Natural killer cell (primary cell): ENCODE measurements around the gene TCN1. TPM values are rescaled to one million over a fixed set of nuclear protein-coding genes. Genes with fewer than 3 reads are reported as not detected.

ENCODE experiments used
- ATAC-seq, 3 donors: fragments of 150-1000 bp in 2 of 3; fragments of 200-7000 bp in 1 of 3; cut with Tn5 transposase; 1 replicate in 1 of 3; 2 replicates in 2 of 3; pipeline ENCODE4 v1.10.0; 2021; ENCODE audit warnings: mild to moderate bottlenecking in 2 of 3, moderate library complexity in 2 of 3
- DNase-seq, 2 donors: peaks; one replicate each; pipeline versions ENCODE4 v3.0.0 to v3.0.0-alpha.2; 2013 to 2021; ENCODE audit warnings: mixed read lengths in 1 of 2
- H3K27ac ChIP-seq: one replicate; pipeline ENCODE4 v1.5.1; 2013; ENCODE audit warnings: mild to moderate bottlenecking, low read length
- H3K27me3 ChIP-seq: one replicate; pipeline ENCODE4 v1.6.1; 2013; ENCODE audit warnings: low read length; ENCODE audit not compliant: control insufficient read depth, insufficient read depth
- H3K36me3 ChIP-seq: one replicate; pipeline ENCODE4 v1.6.1; 2013; ENCODE audit warnings: low read length; ENCODE audit not compliant: control insufficient read depth, insufficient read depth
- H3K4me1 ChIP-seq: one replicate; pipeline ENCODE4 v1.6.1; 2013; ENCODE audit warnings: low read length; ENCODE audit not compliant: control insufficient read depth, insufficient read depth
- H3K4me3 ChIP-seq: one replicate; pipeline ENCODE4 v1.5.1; 2013; ENCODE audit warnings: low read length
- H3K9me3 ChIP-seq: one replicate; pipeline ENCODE4 v1.6.1; 2013; ENCODE audit warnings: low read length; ENCODE audit not compliant: control insufficient read depth, insufficient read depth
- H3K27ac Mint-ChIP-seq, 2 donors: one replicate each; pipeline ENCODE4 v1.8.0; 2022; ENCODE audit warnings: mild to moderate bottlenecking in 2 of 2, mixed read lengths in 2 of 2, moderate library complexity in 1 of 2
- H3K27me3 Mint-ChIP-seq, 2 donors: one replicate each; pipeline ENCODE4 v1.8.0; 2022; ENCODE audit warnings: low read depth in 2 of 2, mixed read lengths in 2 of 2
- H3K36me3 Mint-ChIP-seq: one replicate; pipeline ENCODE4 v1.8.0; 2022; ENCODE audit warnings: mixed read lengths
- H3K4me1 Mint-ChIP-seq, 2 donors: one replicate each; pipeline ENCODE4 v1.8.0; 2022; ENCODE audit warnings: mixed read lengths in 2 of 2
- H3K4me3 Mint-ChIP-seq: one replicate; pipeline ENCODE4 v1.8.0; 2022; ENCODE audit warnings: mild to moderate bottlenecking, moderate library complexity, mixed read lengths
- H3K9me3 Mint-ChIP-seq, 2 donors: one replicate each; pipeline ENCODE4 v1.8.0; 2022; ENCODE audit warnings: mixed read lengths in 2 of 2
- CTCF ChIP-seq: fragments of 200-600 bp; IDR thresholded peaks from one replicate; pipeline ENCODE4 v1.8.0; 2022; ENCODE audit warnings: antibody characterized with exemption
- WGBS: methylation state at CpG from one replicate; pipeline ENCODE4 v1.1.7; 2013; ENCODE audit warnings: missing lambda C conversion rate; ENCODE audit not compliant: insufficient coverage; 5-methylcytosine and 5-hydroxymethylcytosine counted together
- intact Hi-C: fragments of 100-400 bp; cut with micrococcal nuclease; formaldehyde crosslinking; loops from one replicate; pipeline ENCODE4 v1.14.2; 2022
- total RNA-seq, 4 donors: library from RNA; stranded (reverse); fragments of 120-200 nt in 1 of 4; gene quantifications; one replicate each; pipeline versions ENCODE4 v1.2.3 to v1.2.4, GENCODE V29; 2013 to 2022

TCN1 gene
- total RNA-seq, 3 donors from 2014 or later (not counting 1 experiment from before 2014, with no cell fraction given), result 0.50 to 30.8 TPM; not detected in 1

GRCh38 chr11:59814021-59814420 is 52.3 kb downstream of the TCN1 start:
- ATAC-seq (no peak), DNase-seq (no peak)
- Histone ChIP-seq H3K27ac (no peak overlapping the region), H3K4me3 (peak overlapping the region; percentile 13), H3K4me1 (peaks cover 18% of the 10 kb centered on the region), H3K9me3 (no peaks in the 10 kb centered on the region), H3K27me3 (no peaks in the 10 kb centered on the region), H3K36me3 (no peaks in the 10 kb centered on the region)
- intact Hi-C loops, result no loop called here
- H3K4me1 Mint-ChIP-seq, result peaks cover 12 to 19% of the 10 kb centered on the region in 2 donors
- TF ChIP-seq CTCF, result no peak
- no CpG with 5 or more reads among the region's 1 CpG for WGBS
- H3K27ac Mint-ChIP-seq, result peak overlapping the region in 1 of 2 donors; percentile 3
- no peaks in the 10 kb centered on the region for H3K9me3 Mint-ChIP-seq
- H3K4me3 Mint-ChIP-seq, result peak overlapping the region; percentile 17
- no peaks in the 10 kb centered on the region for H3K36me3 Mint-ChIP-seq
- peaks cover 0 to 7% of the 10 kb centered on the region in 2 donors for H3K27me3 Mint-ChIP-seq

- no peak for TF ChIP-seq CTCF
- Histone ChIP-seq H3K36me3 (peaks cover 2% of the 10 kb centered on the region), H3K4me1 (peaks cover 13% of the 10 kb centered on the region), H3K9me3 (no peaks in the 10 kb centered on the region), H3K27ac (no peak overlapping the region), H3K4me3 (no peak overlapping the region), H3K27me3 (no peaks in the 10 kb centered on the region)
- Mint-ChIP-seq H3K27ac (no peak overlapping the region), H3K4me1 (peaks cover 12 to 19% of the 10 kb centered on the region in 2 donors), H3K36me3 (no peaks in the 10 kb centered on the region), H3K9me3 (no peaks in the 10 kb centered on the region), H3K4me3 (no peak overlapping the region), H3K27me3 (peaks cover 0 to 7% of the 10 kb centered on the region in 2 donors)
- DNase-seq, result no peak
- no peak for ATAC-seq
- intact Hi-C loops, result no loop called here
- 94% methylated on average over 1 of the region's 1 CpG for WGBS
These were observed 52.9 kb downstream of the TCN1 start for GRCh38 chr11:59813364-59813763.

GRCh38 chr11:59812220-59812619 is 54.1 kb downstream of the TCN1 start:
- Histone ChIP-seq H3K4me1 (peaks cover 13% of the 10 kb centered on the region), H3K36me3 (peaks cover 8% of the 10 kb centered on the region), H3K4me3 (no peak overlapping the region), H3K27ac (no peak overlapping the region), H3K9me3 (no peaks in the 10 kb centered on the region), H3K27me3 (no peaks in the 10 kb centered on the region)
- no peaks in the 10 kb centered on the region for H3K9me3 Mint-ChIP-seq
- H3K4me3 Mint-ChIP-seq, result no peak overlapping the region
- intact Hi-C loops, result no loop called here
- peaks cover 0 to 7% of the 10 kb centered on the region in 2 donors for H3K27me3 Mint-ChIP-seq
- TF ChIP-seq CTCF, result no peak
- peaks cover 12 to 19% of the 10 kb centered on the region in 2 donors for H3K4me1 Mint-ChIP-seq
- DNase-seq, result no peak
- 87% methylated on average over 2 of the region's 2 CpGs for WGBS
- no peak for ATAC-seq
- H3K27ac Mint-ChIP-seq, result no peak overlapping the region
- no peaks in the 10 kb centered on the region for H3K36me3 Mint-ChIP-seq

- peak overlapping the region; percentile 91 for H3K4me3 Mint-ChIP-seq
- ATAC-seq, result no peak
- intact Hi-C loops, result loop anchor here (2.0 kb wide), 2 partner anchors 56 to 142 kb away; partner anchors contain the start of genes PATL1 and STX3
- Histone ChIP-seq H3K9me3 (no peaks in the 10 kb centered on the region), H3K36me3 (peaks cover 20% of the 10 kb centered on the region), H3K4me1 (peaks cover 13% of the 10 kb centered on the region), H3K4me3 (peak overlapping the region; percentile 59), H3K27me3 (no peaks in the 10 kb centered on the region), H3K27ac (peak overlapping the region; percentile 69)
- H3K9me3 Mint-ChIP-seq, result no peaks in the 10 kb centered on the region
- TF ChIP-seq CTCF, result no peak
- H3K27me3 Mint-ChIP-seq, result peaks cover 0 to 2% of the 10 kb centered on the region in 2 donors
- peaks cover 6% of the 10 kb centered on the region for H3K36me3 Mint-ChIP-seq
- 15% methylated on average over 8 of the region's 8 CpGs for WGBS
- peak overlapping the region; percentile 81 to 90 for H3K27ac Mint-ChIP-seq
- no peak for DNase-seq
- H3K4me1 Mint-ChIP-seq, result peaks cover 12 to 24% of the 10 kb centered on the region in 2 donors
These were observed 55.4 kb downstream of the TCN1 start for GRCh38 chr11:59810911-59811259.
